ENCODE data around the gene TLE4. TPM values are rescaled to one million over a fixed set of nuclear protein-coding genes. Genes with fewer than 3 reads are reported as not detected.

The TLE4 gene
- total RNA-seq, 1 donor from 2014 or later = 58.0 TPM

- Histone ChIP-seq H3K27me3 (no peaks in the 10 kb centered on the region), H3K36me3 (peaks cover 9 to 52% of the 10 kb centered on the region in 2 donors), H3K4me1 (no peaks in the 10 kb centered on the region), H3K4me3 (no peak overlapping the region), H3K27ac (no peak overlapping the region), H3K9me3 (no peaks in the 10 kb centered on the region)
- no peak for TF ChIP-seq CTCF (IDR thresholded peaks at IDR 0.05)
- intact Hi-C loops (cut with DNase I) = no loop called here
- no peak for DNase-seq (ENCODE audit: low spot score in 2 of 2)
Measured at GRCh38 chr9:79711874-79712273, 140.1 kb downstream of the TLE4 start.

GRCh38 chr9:79719021-79719420 is 147.3 kb downstream of the TLE4 start:
- peaks cover 17 to 64% of the 10 kb centered on the region in 2 donors for H3K36me3 ChIP-seq
- no peak for TF ChIP-seq CTCF (IDR thresholded peaks at IDR 0.05)
- H3K27me3 ChIP-seq = no peaks in the 10 kb centered on the region
- no peak for DNase-seq (ENCODE audit: low spot score in 2 of 2)
- no peak overlapping the region for H3K27ac ChIP-seq
- H3K9me3 ChIP-seq = no peaks in the 10 kb centered on the region
- H3K4me3 ChIP-seq = no peak overlapping the region
- no peaks in the 10 kb centered on the region for H3K4me1 ChIP-seq
- intact Hi-C loops (cut with DNase I) = no loop called here

- Histone ChIP-seq H3K36me3 (peaks cover 19 to 68% of the 10 kb centered on the region in 2 donors), H3K27ac (no peak overlapping the region), H3K4me1 (no peaks in the 10 kb centered on the region), H3K27me3 (no peaks in the 10 kb centered on the region), H3K9me3 (no peaks in the 10 kb centered on the region), H3K4me3 (no peak overlapping the region)
- DNase-seq (ENCODE audit: low spot score in 2 of 2) = no peak
- TF ChIP-seq CTCF (IDR thresholded peaks at IDR 0.05) = no peak
- intact Hi-C loops (cut with DNase I) = no loop called here
Measured at GRCh38 chr9:79719989-79720388, 148.2 kb downstream of the TLE4 start.

DNA sequence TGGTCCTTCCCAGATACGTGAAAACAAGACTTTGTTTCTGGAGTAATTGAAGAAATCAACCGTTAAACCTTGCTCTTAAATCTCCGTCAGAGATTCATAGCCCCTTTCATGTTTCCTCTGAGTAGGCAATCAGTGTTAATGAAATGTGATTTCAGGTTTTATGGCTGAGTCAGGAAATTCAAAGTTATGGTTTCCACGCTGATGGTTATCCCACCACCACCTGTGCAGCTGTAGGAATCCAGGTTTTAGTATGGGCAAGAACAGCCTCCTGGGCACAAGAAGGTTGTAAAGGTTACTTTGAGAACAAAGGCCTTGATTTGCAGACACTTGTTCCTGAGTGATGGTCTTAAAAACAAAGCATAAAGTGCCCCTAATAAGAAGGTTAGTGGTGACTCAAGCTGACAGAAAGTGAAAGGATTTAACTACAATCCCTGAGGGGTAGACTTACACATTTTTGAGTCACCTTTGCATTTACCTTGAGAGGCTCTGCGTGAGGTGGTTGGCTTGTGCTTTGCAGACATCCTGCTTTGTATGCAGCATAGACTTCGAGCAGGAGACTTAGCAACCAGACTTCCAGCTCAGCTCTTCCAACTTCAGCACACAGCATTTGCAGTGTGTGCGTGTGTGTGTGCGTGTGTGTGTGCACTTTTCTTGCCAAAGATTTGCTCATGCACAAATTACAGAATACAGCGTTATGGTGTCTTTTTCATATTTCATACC is 159.6 kb downstream of the TLE4 start:
- no peak for DNase-seq (ENCODE audit: low spot score in 2 of 2)
- Histone ChIP-seq H3K27ac (no peak overlapping the region), H3K36me3 (no peaks in the 10 kb centered on the region), H3K4me3 (no peak overlapping the region), H3K27me3 (no peaks in the 10 kb centered on the region), H3K9me3 (no peaks in the 10 kb centered on the region), H3K4me1 (no peaks in the 10 kb centered on the region)
- intact Hi-C loops (cut with DNase I) = no loop called here
- no peak for TF ChIP-seq CTCF (IDR thresholded peaks at IDR 0.05)

GRCh38 chr9:79735023-79735779 is 163.4 kb downstream of the TLE4 start:
- Histone ChIP-seq H3K36me3 (no peaks in the 10 kb centered on the region), H3K27ac (no peak overlapping the region), H3K27me3 (no peaks in the 10 kb centered on the region), H3K9me3 (no peaks in the 10 kb centered on the region), H3K4me1 (no peaks in the 10 kb centered on the region), H3K4me3 (no peak overlapping the region)
- no peak for TF ChIP-seq CTCF (IDR thresholded peaks at IDR 0.05)
- intact Hi-C loops (cut with DNase I) = no loop called here
- DNase-seq (ENCODE audit: low spot score in 2 of 2) = no peak

Data from ascending aorta (tissue), 2 donors.